ENCODE measurements around the gene GJC1. TPM values are rescaled to one million over a fixed set of nuclear protein-coding genes. Genes with fewer than 3 reads are reported as not detected.
"Not testable (repeated sequence)": the region's sequence is repeated elsewhere in the genome, so short reads cannot be mapped to it uniquely, and the experiment has no call there.

GJC1 gene
- total RNA-seq, 1 experiment from 2014 or later: 42.7 TPM

- no peak for DNase-seq (ENCODE audit: low read depth)
These were observed 67.9 kb downstream of the GJC1 start for GRCh38 chr17:44761932-44762810.

DNA sequence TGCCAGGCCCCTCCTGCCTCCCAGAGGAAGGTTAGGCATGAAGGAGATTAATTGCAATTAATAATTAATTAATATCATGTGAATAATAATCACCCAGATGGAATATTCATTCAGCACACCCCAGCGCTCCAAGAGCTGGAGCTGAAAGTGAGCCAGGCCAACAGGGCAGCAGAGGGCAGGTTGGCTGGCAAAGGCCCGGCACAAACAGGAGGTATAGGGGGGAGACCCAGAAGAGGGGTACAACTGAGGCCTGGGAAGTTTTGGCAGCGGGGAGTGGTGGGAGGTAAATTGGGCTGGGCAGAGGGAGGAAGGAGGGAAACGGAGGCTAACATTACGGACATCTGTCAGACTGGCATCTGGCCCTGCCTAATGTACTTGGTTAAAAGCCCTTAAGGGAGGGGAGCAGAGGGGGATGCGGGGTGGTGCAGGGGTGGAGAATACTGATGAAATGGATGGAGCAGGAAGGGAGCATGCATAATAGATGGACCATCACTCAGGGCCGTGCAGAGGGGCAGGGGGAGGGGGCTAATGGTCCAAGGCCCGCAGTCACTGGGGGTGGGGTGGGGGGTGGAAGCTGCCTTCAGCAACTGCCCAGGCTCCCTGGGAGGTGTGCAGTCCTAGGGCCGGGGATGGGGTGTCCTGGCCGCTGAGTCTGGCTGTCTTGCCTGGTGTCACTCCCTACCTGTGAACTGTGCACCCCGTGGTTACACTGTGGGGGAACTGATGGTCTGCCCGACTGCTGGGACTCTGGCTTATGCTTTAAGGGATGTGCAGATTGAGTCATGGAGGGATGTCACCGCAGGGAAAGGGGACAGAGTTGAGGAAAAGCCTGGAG lies 69.4 kb downstream of the GJC1 start:
- DNase-seq (ENCODE audit: low read depth): no peak

DNA sequence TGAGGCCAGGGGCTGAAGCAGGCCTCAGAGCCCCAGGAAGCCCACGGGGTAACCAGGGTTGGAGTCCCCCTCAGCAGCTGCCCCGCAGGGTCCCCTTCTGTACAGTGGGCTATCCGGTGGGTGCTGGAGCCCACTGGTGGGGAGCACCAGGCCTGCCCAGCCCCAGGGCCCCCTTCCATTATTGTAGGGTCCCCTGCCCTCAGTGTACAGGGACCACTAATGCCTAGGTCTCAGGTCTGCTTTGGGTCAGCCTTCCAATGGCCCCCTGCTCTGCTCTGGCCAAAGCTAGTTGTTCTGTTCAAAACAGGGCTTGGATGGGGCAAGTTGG lies 70.2 kb downstream of the GJC1 start:
- DNase-seq (ENCODE audit: low read depth): no peak

DNA sequence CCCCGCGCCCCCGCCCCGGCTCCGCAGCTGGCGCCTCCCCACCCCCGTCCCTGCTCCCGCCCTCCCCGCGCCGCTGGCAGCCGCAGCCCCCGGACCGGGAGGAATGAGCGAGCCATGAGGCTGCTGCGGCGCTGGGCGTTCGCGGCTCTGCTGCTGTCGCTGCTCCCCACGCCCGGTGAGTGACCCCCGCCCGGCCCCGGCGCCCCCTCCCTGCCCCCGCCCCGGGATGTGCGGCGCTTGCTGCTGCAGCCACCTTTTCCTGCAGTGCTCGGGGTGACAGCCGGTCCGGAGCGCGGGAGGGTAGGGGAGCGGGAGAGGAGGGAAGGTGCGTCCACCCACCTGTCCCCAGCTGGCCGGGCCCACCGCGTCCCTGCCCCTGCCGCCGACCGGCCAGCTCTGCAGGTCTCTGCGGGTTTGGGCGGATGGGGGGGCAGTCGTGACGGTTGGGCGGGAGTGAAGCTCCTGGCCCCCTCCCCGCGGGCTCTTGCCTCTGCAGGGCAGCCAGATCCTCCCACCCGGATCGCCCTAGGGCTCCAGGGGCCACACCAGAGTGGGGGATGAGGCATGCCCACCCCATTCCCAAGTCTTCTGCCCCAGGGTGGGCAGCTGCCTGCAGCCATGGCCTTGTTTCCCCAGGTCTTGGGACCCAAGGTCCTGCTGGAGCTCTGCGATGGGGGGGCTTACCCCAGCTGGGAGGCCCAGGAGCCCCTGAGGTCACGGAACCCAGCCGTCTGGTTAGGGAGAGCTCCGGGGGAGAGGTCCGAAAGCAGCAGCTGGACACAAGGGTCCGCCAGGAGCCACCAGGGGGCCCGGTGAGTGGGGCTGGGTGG lies 70.8 kb downstream of the GJC1 start:
- no peak for DNase-seq (ENCODE audit: low read depth)

DNA sequence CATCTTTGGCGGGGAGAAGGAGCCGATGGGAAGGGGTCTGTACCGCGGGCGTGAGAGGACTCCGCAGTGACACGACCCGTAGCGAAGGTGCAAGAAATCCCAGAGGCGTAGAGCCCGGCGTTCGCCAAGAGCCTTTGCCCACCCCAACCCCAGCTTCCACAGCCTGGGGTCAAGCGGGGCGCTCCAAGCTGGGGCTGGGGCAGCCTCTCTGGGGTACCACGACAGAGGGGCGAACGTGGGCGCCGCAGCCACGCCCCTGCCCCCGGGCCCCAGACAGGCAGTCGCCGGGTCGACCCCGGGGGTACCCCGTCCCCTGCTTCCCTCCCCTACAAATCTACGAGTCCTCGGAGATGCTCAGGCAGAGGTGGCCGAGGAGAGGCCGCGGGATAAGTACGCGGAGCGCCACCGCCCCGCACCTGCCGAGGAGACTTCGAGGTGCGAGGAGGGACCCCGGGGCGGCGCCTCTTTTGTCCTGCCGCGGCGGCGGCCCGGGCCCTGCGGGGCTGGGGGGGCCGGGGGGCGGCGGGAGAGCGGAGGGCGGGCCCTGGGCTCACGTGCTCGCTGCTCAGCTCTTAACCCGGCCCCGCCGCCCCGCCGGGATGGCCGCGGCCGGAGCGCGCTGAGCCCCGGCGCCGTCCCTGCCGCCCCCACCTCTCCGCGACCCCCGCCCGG lies 71.5 kb downstream of the GJC1 start, which contains the start of gene ADAM11:
Gene ADAM11, plus strand, starts transcription at position 575 of the 672 bp plus-strand sequence. CDS start 212 bp downstream, outside the sequence.
- no peak for DNase-seq (ENCODE audit: low read depth)

GRCh38 chr17:44757918-44758413 lies 72.1 kb downstream of the GJC1 start:
- no peak for DNase-seq (ENCODE audit: low read depth)

DNA sequence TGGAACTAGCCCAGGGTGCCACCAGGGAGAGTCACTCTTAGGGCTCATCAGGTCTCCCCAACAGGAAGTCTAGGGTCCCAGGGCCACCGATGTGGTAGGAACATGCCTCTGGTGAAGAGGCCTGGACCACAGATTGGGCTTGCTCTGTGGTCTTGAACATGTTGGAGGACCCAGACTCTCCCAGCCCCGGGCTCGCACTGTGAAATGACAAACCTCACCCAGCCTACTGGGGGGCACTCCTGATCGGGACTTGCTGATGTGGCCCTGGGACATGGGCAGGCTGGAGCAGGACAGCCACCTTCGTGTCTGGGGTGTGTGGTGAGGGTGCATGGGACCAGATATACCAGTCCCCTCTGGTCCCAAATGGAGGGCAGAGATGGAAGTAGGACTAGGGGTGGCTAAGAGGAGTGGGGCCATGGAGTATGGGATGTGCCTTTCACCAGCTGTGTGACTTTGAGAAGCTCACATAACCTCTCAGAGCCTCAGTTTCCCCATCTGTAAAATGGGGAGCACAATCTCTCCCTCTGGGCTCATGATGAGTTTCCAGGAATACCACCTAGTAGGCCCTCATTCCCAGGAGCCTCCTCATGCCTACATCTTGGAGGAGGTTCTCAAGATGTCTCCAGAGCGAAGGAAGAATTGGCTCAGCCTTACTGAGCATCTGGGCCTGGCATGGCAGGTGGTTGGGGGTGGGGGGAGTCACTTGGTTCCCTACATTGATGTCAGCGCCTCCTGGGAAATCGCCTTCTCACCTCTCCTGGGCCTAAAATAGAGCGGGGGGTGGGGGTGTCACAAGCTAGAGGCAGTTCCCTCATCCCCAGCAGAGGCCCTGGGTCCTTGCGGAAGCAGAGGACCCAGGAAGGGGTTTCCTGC lies 72.8 kb downstream of the GJC1 start:
- no peak for DNase-seq (ENCODE audit: low read depth)

GRCh38 chr17:44755180-44755579 lies 74.9 kb downstream of the GJC1 start:
- DNase-seq (ENCODE audit: low read depth): not testable (repeated sequence)

- no peak for DNase-seq (ENCODE audit: low read depth)
These were observed 75.8 kb downstream of the GJC1 start for GRCh38 chr17:44754276-44754675.

DNA sequence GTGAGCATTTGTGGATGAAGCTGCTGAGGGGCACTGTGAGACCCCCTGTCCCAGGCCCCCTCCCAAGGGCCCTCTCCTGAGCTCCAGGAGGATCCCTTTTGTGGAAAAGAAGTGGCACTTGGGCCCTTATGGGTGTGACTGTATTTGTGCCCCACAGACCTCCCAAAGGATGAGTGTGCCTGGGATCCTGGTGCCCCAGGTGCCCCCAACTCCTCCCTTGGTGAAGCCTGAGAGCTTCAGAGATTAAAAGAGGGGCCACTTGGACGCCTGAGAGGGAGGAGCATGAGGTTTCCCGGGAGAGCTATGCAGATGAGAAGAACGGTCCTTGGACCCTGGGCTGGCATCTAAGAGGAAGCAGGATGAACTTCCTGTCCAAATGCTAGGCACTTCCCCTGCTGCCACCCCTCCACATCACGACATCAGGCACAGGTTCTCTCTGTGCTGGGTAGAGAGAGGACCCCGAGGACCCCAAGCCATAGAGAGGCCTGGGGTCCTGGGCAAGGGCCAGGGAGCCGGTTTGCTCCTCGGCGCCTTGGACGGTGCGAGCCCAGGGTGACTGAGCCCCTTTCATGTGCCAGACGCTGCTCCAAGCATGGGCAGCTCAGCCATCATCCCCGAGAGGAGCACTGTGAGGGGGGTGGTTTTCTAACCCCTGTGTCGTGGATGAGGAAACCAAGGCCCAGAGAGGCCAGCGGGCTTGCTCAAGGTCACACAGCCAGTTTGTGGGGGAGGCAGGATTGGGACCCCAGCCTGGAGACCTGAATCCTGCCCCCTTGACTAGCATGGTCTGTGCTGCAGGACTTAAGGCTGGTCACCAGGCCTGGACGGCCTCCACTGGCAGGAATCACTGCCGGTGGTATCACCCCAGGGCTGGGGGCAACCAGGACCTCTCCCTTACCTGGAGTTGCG lies 76.9 kb downstream of the GJC1 start:
- DNase-seq (ENCODE audit: low read depth): no peak

DNA sequence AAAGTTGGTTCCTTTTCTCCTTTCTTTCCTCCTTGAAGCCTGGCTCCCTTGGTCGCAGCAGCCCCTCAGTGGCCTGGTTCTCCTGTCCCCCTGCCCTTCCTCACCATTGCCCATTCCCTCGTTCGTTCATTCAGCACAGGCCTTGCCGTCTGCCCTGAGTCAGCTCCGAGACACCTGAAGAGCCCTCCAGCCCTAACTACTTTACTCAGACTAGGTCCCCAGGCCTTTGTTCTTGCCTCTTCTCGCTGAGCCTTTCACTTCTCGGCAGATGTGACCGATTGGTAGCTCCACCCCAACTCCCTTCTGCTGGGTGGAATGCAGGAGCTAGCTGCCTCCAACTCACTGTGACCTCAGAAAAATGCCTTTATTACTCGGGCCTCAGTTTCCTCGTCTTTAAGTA lies 78.3 kb downstream of the GJC1 start:
- no peak for DNase-seq (ENCODE audit: low read depth)

DNA sequence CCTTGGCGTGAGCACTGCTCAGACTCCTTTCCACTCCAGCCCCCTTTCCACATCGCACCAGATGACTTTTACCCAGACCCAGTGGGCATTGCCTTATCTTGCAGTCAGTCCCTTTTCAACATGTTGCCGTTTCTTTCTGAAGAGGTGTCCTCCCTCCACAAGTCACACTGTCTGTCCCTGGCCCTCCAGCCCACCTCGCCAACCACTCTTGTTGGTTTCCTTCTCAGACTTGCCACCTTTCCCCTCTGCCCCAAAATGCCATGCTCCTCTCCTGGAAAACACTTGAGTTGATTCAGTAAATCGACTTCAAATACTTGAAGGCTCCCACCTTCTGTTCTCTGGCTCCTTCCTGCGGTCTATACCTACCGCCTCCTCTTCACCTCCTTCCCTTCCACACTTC lies 78.8 kb downstream of the GJC1 start:
- no peak for DNase-seq (ENCODE audit: low read depth)

DNA sequence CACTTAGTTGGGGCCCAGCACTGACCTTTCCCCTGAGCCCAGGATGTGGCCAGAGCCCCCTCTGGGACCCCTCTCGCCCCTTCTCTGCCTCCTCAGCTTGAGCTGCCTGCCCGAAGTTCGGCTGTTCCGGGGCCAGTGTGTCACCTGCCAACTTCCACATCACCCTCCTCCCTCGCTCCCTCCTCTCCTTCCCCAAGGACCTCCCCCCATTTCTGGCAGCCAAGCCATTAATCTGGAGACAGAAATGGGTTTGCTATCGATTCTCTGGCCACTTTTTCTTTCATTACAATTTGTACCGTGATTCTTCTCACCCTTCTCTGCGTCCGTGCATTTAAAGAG lies 80.1 kb downstream of the GJC1 start:
- DNase-seq (ENCODE audit: low read depth): no peak

GRCh38 chr17:44749076-44749979 lies 80.8 kb downstream of the GJC1 start:
- DNase-seq (ENCODE audit: low read depth): no peak

Data from HT1080 (cell line).